OCI-LY3 (cell line): ENCODE results near the gene TK1.

Experiments
- H2AFZ ChIP-seq: fragments of 200-600, 300-600 bp; shearing (Covaris generic); 2 replicates; pipeline ENCODE4 v1.6.0; 2014; ENCODE audit warnings: antibody characterized with exemption, low read depth, low read length
- H3K27ac ChIP-seq: fragments of 200-600, 300-600 bp; sonication (generic); 2 replicates; pipeline ENCODE4 v1.5.1; 2014; ENCODE audit warnings: mild to moderate bottlenecking, low read length, moderate library complexity, mixed read lengths
- H3K27me3 ChIP-seq: fragments of 200-600, 300-600 bp; sonication (generic); 2 replicates; pipeline ENCODE4 v1.6.1; 2014; ENCODE audit warnings: low read depth, low read length, mixed read lengths
- H3K36me3 ChIP-seq: fragments of 200-600, 300-600 bp; sonication (generic); replicated peaks from 2 replicates; pipeline ENCODE3; 2014; ENCODE audit warnings: low read depth, low read length, mixed read lengths
- H3K4me1 ChIP-seq: fragments of 300-600, 200-600 bp; sonication (generic); 2 replicates; pipeline ENCODE4 v1.6.1; 2014; ENCODE audit warnings: low read length, mixed read lengths
- H3K4me2 ChIP-seq: fragments of 200-600, 300-600 bp; sonication (generic); 2 replicates; pipeline ENCODE4 v1.6.1; 2014; ENCODE audit warnings: low read length, mixed read lengths
- H3K4me3 ChIP-seq: fragments of 300-600, 200-600 bp; sonication (generic); 2 replicates; pipeline ENCODE4 v1.5.1; 2014; ENCODE audit warnings: antibody characterized with exemption, mild to moderate bottlenecking, low read length, moderate library complexity
- H3K79me2 ChIP-seq: fragments of 300-600, 200-600 bp; shearing (Covaris generic); 2 replicates; pipeline ENCODE4 v1.6.1; 2014; ENCODE audit warnings: mild to moderate bottlenecking, low read length, mixed read lengths
- H3K9ac ChIP-seq: fragments of 300-600, 200-600 bp; shearing (Covaris generic); 2 replicates; pipeline ENCODE4 v1.6.0; 2014; ENCODE audit warnings: mild to moderate bottlenecking, low read length, moderate library complexity
- H3K9me3 ChIP-seq: fragments of 200-600, 300-600 bp; shearing (Covaris generic); 2 replicates; pipeline ENCODE4 v1.6.1; 2014; ENCODE audit warnings: low read length, mixed read lengths; ENCODE audit not compliant: insufficient read depth
- H4K20me1 ChIP-seq: fragments of 200-600, 300-600 bp; sonication (generic); 2 replicates; pipeline ENCODE4 v1.6.1; 2016; ENCODE audit warnings: low read length, mixed read lengths; ENCODE audit not compliant: insufficient read depth
- EZH2phosphoT487 ChIP-seq: fragments of 200-600 bp; shearing (Covaris generic); IDR thresholded peaks from 2 replicates; pipeline ENCODE4 v1.6.1; 2018; ENCODE audit warnings: antibody characterized with exemption, mixed run types, low read depth
- TF ChIP-seq, protein P1 (sequence below): fragments of 200-600, 300-600 bp; sonication (generic); IDR thresholded peaks from 2 replicates; pipeline ENCODE4 v1.5.1; 2014; ENCODE audit warnings: antibody characterized with exemption, low read length, low read depth

TK1 gene

DNA sequence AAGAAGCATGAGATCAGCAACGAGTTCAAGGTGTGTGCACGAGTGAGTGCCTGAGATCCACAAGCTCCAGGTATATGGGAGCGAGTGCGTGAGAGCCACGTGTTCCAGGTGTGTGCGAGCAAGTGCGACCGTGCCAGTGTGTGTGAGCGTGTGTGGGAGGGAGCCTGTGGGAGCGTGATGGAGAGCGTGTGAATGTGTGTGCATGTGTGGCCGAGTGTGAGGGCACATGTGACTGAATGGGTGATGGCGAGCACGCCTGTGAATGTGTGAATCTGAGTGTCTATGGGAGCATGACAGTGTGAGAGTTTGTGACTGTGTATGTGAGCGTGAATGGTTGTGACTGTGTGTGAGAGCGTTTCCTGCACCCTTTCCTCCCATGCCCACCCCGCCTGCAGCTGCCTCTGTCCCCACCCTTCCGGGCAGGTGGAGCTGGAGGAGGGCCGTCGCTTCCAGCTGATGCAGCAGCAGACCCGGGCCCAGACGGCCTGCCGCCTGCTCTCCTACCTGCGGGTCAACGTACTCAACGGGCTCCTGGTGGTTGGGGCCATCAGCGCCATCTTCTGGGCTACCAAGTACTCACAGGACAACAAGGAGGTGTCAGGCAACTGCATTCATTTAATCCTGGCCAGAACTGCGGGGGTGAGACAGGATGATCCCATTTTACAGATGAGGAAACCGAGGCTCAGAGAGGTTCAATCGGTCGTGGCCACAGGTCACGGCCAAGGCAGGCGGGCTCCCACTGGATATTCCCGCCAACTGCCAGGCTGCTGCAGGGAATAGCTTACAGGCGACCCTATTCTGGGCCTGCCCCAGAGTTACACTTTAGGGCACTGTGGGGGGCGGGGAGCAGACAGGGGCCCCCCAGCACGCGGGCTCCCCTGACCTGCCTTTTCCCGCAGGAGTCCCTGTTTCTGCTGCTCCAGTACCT lies 52.6 kb downstream of the TK1 start:
- no peaks in the 10 kb centered on the region for H3K27me3 ChIP-seq
- H3K9me3 ChIP-seq, result no peaks in the 10 kb centered on the region
- H4K20me1 ChIP-seq, result no peaks in the 10 kb centered on the region
- H3K36me3 ChIP-seq, result peaks cover 7% of the 10 kb centered on the region
- H3K27ac ChIP-seq, result no peak overlapping the region
- H3K4me2 ChIP-seq, result peak overlapping the region; percentile 48
- H3K79me2 ChIP-seq, result peaks cover 7% of the 10 kb centered on the region; the same call in 1 of the 2 replicates
- H3K9ac ChIP-seq, result no peak overlapping the region
- peaks cover 73% of the 10 kb centered on the region for H3K4me1 ChIP-seq
- TF ChIP-seq, protein P1, sequence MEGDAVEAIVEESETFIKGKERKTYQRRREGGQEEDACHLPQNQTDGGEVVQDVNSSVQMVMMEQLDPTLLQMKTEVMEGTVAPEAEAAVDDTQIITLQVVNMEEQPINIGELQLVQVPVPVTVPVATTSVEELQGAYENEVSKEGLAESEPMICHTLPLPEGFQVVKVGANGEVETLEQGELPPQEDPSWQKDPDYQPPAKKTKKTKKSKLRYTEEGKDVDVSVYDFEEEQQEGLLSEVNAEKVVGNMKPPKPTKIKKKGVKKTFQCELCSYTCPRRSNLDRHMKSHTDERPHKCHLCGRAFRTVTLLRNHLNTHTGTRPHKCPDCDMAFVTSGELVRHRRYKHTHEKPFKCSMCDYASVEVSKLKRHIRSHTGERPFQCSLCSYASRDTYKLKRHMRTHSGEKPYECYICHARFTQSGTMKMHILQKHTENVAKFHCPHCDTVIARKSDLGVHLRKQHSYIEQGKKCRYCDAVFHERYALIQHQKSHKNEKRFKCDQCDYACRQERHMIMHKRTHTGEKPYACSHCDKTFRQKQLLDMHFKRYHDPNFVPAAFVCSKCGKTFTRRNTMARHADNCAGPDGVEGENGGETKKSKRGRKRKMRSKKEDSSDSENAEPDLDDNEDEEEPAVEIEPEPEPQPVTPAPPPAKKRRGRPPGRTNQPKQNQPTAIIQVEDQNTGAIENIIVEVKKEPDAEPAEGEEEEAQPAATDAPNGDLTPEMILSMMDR, result peak; percentile 72
- TF ChIP-seq EZH2phosphoT487, result no peak
- H3K4me3 ChIP-seq, result no peak overlapping the region
- H2AFZ ChIP-seq, result no peak overlapping the region

DNA sequence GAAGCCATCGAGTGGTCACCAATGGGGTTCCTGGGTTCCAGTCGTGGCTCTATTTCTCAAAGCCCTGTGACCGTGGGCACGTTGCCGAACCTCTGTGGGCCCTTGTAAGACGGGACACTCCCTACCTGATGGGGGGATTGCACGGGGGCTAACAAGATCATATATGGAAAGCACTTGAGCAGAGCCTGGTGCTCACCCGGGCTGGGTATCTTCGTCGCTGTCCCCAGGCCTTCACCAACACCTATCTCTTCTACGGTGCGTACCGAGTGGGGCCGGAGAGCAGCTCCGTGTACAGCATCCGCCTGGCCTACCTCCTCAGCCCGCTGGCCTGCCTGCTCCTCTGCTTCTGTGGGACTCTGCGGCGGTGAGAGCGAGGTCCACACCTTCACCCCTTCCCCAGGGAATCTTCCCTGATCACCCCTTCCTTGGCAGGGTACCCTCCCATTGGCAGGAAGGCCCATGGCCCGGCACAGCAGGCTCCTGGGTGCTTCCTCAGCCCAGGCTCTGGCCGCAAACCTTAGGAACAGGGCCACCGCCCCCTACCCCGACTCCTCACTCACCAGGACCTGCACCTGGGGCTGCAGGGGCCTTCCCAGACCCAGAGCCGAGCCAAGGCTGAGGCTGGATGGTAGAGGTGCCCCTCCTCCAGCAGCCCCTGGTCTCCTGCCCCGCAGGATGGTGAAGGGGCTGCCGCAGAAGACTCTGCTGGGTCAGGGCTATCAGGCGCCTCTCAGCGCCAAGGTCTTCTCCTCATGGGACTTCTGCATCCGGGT lies 53.5 kb downstream of the TK1 start:
- Histone ChIP-seq H3K36me3 (peaks cover 7% of the 10 kb centered on the region), H3K79me2 (peaks cover 9% of the 10 kb centered on the region; the same call in 1 of the 2 replicates), H3K9ac (no peak overlapping the region; the same call in 1 of the 2 replicates), H2AFZ (no peak overlapping the region), H3K4me1 (peaks cover 70% of the 10 kb centered on the region), H3K9me3 (no peaks in the 10 kb centered on the region), H3K27ac (no peak overlapping the region), H3K4me3 (no peak overlapping the region), H3K4me2 (peak overlapping the region; percentile 96), H3K27me3 (no peaks in the 10 kb centered on the region), H4K20me1 (no peaks in the 10 kb centered on the region)
- TF ChIP-seq, protein P1, result no peak
- TF ChIP-seq EZH2phosphoT487, result no peak

DNA sequence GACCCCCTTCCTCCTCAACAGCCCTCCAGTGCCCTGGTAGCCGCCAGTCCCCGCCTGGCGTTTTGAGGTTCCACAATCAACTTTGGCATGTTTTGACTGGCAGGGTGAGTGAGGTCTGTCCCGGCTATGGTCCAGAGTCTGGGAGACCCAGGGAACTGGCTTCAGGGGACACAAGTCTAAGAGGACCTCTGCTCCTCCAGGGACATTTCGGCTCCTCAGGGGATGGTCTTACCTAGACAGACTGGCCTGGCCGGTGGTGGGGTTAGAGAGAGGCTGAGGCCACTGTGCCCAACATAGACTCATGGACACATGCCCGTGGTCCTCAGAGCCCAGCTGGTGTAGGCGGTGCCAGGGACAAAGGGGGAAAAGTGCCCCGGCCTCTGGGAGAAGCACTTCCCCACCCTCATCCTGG lies 54.1 kb downstream of the TK1 start:
- peaks cover 7% of the 10 kb centered on the region for H3K36me3 ChIP-seq
- TF ChIP-seq, protein P1, result no peak
- no peak for TF ChIP-seq EZH2phosphoT487
- peaks cover 64% of the 10 kb centered on the region for H3K4me1 ChIP-seq
- no peaks in the 10 kb centered on the region for H3K27me3 ChIP-seq
- H3K27ac ChIP-seq, result 0 out of 2 replicates have a peak overlapping the region, but pooled peaks have one; percentile 1
- peak overlapping the region; percentile 91 for H3K4me3 ChIP-seq
- H3K79me2 ChIP-seq, result peaks cover 14% of the 10 kb centered on the region
- peak overlapping the region; percentile 96 for H3K4me2 ChIP-seq
- no peak overlapping the region for H2AFZ ChIP-seq
- no peaks in the 10 kb centered on the region for H3K9me3 ChIP-seq
- H3K9ac ChIP-seq, result peak overlapping the region; percentile 75; the same call in 1 of the 2 replicates
- no peaks in the 10 kb centered on the region for H4K20me1 ChIP-seq

DNA sequence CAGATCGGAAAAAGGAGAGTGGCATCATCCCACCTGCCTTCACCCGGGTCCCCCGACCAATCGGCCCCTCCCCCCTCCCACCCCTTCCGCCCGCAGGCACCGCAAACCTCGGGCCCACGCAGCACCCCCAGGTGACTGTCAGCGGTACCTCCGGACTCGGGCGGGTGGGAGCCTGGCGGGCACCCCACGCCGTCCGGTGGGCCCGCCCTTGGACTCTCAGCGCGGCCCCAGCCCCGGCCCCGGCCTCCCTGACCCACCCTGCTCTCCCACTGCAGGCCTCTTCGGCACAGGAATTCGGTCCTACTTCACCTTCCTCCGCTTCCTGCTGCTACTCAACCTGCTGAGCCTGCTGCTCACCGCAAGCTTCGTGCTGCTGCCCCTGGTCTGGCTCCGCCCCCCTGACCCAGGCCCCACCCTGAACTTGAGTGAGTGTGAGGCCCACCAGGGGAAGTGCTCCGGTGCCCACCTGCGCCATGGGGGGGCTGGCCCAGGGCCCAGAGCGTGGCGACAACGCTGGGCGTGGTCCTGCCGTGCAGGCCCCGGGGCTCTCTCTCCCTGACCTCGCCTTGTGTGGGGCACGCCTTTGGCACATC lies 54.7 kb downstream of the TK1 start:
- Histone ChIP-seq H3K27me3 (no peaks in the 10 kb centered on the region), H3K9ac (peak overlapping the region; percentile 75), H2AFZ (no peak overlapping the region), H4K20me1 (no peaks in the 10 kb centered on the region), H3K79me2 (peaks cover 19% of the 10 kb centered on the region), H3K27ac (peak overlapping the region; percentile 39), H3K4me1 (peaks cover 61% of the 10 kb centered on the region), H3K9me3 (no peaks in the 10 kb centered on the region), H3K4me2 (peak overlapping the region; percentile 96), H3K36me3 (peaks cover 7% of the 10 kb centered on the region), H3K4me3 (peak overlapping the region; percentile 91)
- no peak for TF ChIP-seq EZH2phosphoT487
- TF ChIP-seq, protein P1, result no peak
